MM.1S (cell line): ENCODE data around the gene BBX.

Experiments used
- EZH2phosphoT487 ChIP-seq: fragments of 300-600 bp; sonication (generic); IDR thresholded peaks from 2 replicates; pipeline ENCODE4 v1.6.1; 2018; ENCODE audit warnings: antibody characterized with exemption, low read length
- TF ChIP-seq, protein P1 (sequence below): fragments of 300-600 bp; sonication (generic); IDR thresholded peaks from 2 replicates; pipeline ENCODE4 v1.5.1; 2016; ENCODE audit warnings: antibody characterized with exemption, low read length, mixed read lengths

DNA sequence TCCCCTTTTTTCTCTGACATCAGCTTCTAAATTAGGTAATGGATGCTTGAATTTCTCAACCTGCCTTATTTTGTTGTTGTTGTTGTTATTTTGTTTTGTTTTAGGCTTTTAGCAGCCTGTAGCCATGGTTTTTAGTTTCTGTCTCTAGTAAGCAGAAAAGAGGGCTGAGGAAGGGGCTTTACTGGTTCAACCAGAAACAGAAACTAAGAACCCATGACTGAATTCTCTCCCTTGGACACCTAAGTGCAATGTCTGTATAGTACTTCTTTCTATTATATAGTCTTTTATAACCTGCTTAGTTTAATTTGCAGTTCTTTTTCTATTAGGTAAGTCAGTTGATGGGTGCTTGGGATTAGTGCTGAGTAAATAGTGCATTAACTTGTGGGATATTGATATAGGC, 129.0 kb downstream of the BBX start:
- TF ChIP-seq, protein P1, sequence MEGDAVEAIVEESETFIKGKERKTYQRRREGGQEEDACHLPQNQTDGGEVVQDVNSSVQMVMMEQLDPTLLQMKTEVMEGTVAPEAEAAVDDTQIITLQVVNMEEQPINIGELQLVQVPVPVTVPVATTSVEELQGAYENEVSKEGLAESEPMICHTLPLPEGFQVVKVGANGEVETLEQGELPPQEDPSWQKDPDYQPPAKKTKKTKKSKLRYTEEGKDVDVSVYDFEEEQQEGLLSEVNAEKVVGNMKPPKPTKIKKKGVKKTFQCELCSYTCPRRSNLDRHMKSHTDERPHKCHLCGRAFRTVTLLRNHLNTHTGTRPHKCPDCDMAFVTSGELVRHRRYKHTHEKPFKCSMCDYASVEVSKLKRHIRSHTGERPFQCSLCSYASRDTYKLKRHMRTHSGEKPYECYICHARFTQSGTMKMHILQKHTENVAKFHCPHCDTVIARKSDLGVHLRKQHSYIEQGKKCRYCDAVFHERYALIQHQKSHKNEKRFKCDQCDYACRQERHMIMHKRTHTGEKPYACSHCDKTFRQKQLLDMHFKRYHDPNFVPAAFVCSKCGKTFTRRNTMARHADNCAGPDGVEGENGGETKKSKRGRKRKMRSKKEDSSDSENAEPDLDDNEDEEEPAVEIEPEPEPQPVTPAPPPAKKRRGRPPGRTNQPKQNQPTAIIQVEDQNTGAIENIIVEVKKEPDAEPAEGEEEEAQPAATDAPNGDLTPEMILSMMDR: no peak
- no peak for TF ChIP-seq EZH2phosphoT487
